CD4-positive, alpha-beta T cell treated with Interleukin-21 for 1 hour (primary cell): ENCODE data around the gene DRAM2.
"Not testable (repeated sequence)": the region's sequence is repeated elsewhere in the genome, so short reads cannot be mapped to it uniquely, and the experiment has no call there.

Experiments
- DNase-seq: peaks from one replicate; pipeline ENCODE4 v3.0.0-alpha.2; 2020

The DRAM2 gene

DNA sequence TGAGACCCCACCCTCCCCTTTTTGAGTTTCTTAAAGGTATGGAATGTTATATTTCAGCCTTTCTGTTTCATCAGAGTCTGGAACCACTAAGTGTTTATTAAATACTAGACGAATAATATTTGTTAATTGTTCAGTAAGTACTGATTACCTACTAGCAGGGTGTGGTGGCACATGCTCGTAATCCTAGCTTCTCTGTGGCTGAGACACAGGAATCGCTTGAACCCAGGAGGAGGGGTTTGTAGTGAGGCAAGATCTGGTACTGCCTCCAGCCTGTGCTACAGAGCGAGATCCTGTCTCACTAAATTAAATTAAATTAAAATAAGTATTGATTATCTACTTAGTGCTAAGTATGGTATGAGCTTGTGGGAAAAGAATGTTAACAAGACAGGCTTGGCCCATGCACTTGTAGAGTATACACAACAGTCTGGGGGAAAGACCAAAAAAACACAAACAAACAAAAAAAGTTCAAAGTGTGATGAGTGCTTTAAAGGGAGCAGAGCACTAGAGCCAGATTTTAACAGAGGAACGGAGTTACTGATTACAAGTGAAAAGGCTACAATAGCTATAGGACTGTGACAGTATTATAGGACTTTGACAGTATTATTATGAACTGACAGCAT, 2.6 kb upstream of the DRAM2 start:
- DNase-seq: no peak

DNA sequence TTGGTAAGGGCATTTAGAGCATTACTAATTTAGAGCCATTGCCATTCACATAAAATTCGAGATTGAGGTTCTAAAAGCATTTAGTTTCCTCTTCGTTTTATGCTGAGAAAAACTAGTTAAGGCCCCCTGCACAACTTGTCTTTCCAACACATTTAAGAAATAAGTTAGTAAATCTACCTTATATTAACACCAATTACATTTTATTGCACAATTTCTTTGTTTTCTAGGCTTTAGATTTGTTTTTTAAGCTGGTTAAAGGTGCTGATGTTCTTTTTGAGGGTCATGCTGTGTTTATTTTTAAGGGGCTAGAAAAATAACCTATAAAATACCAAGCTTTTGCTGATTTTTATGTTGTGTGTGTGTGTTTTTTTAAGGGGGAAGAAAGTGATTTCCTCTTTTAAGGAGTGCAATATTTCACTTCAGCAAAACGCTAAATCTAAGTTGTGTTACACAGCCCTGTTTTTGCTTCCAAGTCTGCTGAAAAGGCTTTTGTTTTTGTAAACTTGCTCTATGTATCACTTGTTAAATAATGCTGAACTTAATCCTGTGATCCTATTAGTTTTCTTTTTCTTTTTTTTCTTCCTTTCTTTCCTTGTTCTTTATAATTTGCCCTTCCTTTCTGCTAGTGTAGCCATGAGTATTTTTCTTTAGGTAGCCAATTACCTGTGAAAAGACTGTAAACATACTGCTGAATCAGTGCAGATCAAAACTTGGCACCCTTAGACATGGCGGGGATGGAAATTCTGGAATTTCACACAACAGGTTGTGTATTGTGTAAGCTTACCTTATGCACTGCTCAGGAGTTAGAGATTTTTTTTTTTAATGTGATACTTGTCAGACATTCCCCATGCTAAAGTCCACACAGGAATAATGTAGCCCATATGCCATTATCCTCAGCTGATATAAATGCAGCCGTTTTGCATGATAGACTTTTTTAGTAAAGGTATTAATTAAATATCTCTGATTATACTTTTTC, 1.6 kb upstream of the DRAM2 start:
- DNase-seq: no peak

DNA sequence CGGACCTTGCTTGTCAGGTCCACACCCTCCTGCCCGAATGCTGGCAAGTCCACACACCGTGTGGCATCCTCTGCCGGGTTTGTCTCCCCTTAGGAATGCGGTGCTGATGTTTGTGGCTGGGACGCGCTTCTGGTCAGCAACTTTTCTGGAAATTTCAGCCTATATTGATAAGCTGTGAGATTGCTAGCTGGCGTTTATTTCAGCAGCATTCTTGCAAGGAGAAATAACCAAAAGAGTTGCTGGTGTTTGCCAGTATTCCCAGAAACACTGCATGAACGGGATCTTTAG, 731 bp upstream of the DRAM2 start:
- DNase-seq: no peak

- no peak for DNase-seq
Observed at GRCh38 chr1:111139324-111139955, 453 bp downstream of the DRAM2 start.

DNA sequence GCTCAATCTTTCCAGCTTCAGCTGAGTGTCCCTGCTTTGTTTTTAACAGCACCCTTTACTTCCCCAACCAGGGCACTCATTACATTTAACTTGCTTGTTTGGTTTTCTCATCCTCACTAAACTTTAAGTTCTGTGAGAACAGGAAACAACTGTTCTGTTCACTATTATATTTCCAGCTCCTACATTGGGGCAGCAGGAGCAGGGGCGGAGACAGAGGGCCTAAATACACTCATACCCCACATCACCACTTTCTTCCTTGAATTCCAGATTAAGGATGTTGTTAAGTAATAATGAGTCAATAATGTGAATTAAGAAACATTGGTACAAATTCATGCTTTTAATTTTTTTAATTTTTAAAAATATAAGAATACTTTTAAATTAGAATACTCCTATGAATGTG, 6.0 kb downstream of the DRAM2 start:
- no peak for DNase-seq

DNA sequence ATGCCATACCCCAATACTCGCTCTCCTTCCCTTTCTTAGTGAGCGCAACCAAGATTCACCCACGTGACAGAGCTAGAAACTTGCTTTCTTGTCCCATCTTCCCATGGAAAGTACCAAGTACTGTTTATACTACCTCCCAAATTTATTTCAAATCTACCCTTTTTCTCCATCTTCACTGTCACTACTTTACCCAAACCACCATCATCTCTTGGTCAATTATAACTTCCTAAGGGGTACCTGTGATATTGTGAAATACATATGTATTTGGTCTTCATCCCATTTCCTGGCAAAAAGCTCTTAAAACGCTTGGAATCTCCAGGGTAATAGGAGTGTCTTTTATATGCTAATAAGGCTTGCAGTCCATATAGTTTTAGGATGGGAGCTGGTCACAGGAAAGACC, 8.2 kb downstream of the DRAM2 start:
- no peak for DNase-seq

DNA sequence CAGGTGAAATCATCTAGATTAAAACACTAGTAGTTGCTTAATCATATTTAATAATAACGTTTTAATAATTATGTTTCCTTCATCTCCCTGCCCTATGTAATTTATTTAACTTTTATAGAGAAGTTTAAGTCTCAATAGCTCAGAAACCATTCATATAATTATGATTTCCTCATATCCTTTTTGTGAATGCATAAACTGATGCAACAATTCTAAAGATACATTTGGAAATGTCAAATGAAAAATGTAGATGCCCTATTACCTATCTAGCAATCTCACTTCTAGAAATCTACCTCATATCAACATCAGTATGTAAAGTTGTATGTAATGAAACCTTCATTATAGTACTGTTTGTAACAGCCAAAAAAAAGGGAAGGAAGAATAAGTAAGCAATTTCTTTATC, 10.5 kb downstream of the DRAM2 start:
- no peak for DNase-seq

DNA sequence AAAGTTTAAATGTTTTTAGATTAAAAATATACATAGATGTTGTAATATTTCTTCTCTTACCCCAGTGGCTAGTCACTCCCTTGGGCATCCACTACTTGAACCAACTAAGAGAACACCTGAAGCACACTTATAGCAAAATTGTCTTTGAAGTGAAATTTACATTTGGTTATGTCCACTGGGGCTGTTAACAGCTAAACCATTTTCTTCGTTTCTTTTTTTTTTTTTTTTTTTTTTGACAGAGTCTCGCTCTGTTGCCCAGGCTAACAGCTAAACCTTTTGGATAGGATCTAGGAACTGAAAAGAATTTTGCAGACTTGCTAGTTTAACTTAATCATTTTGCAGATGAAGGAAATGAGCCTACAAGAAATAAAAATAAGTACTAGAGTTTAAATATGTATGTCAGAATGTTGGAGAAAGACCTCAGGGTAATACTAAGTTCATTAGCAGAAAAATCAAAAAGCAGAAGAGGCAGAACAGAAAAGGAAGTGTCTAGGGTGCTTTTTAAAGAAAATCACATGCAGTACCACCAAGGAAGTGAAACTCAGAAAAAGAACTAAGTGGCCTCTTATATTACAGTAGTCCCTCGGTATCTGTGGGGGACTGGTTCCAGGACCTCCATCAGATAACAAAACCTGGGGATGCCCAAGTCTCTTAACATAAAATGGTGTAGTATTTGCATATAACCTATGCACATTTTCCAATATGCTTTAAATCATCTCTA, 11.8 kb downstream of the DRAM2 start:
- no peak for DNase-seq

DNA sequence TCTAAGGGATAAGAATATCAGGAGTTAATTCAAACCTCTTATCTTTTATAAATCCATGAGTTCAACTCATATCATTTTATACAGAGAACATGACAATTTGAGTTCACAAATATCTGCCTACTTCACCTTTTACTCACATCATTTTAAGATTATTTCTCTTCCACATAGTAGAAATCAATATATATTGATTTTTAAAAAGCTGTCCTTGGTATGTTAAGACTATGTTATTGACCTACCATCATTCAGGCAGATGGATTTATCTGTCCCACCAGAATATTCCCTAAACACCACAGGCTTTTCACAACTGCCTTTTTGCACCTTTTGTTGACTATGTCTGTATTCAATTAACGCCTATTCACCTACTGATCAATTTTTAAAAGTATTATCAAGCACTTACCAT, 13.5 kb downstream of the DRAM2 start:
- DNase-seq: no peak

- DNase-seq: no peak
Observed at GRCh38 chr1:111116496-111116895, 23.4 kb downstream of the DRAM2 start.

DNA sequence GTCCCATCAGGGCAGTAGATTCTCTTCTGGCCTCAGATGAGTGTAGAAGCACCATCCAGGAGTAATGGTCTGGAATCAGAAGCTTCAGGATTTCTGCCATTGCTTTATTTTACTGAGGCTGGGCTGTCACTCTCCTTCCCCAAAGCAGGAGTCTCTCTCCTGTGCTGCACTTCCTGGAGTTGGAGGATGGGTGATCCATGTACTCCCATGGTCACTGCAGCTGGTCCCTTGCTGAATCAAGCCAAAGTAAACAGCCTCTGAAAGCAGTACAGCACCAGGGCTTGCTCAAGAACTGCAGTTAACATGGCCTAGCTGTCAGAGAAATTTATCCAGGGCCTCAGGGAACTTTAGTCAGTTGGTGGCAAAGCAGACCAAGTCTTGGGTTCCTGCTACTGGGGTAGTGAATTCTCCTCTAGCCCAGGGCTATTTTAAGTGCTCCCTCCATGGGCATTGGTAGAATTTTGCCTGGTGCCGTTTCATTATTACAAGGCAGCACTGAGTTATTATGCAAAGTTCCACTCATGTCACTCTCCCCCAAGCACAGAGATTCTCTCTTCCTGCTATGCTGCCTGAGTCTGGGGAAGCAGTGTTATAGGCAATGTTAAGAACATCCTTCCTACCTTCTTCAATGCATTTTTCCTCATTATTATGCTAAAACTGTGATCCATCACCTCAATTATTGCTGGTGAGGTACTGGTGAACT, 29.5 kb downstream of the DRAM2 start:
- DNase-seq: no peak

GRCh38 chr1:111104981-111105380, 34.9 kb downstream of the DRAM2 start:
- no peak for DNase-seq

DNA sequence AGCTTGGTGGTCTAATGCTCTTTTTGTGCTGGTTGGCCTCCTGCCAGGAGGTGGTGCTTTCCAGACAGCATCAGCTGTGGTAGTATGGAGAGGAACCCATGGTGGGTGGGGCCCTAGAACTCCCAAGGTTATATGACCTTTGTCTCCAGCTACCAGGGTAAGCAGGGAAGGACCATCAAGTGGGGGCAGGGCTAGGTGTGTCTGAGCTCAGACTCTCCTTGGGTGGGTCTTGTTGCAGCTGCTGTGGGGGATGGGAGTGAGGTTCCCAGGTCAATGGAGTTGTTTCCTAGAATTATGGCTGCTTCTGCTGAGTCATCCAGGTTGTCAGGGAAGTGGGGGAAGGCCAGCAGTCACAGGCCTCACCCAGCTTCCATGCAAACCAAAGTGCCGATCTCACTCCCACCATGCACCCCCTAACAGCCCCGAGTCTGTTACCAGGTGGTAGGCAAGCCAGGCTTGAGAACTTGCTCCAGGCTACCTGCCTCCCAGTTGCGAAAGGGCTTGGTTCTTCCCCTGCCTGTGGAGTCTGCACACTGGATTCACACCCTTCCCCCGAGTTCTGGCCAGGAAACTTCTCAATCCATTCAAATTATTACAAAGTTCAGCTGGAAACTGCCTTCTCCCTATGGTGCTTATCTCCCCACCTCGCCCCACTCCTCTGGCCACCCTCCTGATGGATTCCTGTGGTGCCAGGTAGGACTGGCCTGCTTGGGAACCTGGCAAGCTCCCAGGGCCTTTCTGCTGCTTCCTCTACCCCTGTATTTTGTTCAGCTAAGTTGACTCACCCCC, 37.8 kb downstream of the DRAM2 start:
- no peak for DNase-seq

- no peak for DNase-seq
Observed at GRCh38 chr1:111099289-111099688, 40.6 kb downstream of the DRAM2 start.

GRCh38 chr1:111097356-111098099, 42.4 kb downstream of the DRAM2 start:
- no peak for DNase-seq

DNA sequence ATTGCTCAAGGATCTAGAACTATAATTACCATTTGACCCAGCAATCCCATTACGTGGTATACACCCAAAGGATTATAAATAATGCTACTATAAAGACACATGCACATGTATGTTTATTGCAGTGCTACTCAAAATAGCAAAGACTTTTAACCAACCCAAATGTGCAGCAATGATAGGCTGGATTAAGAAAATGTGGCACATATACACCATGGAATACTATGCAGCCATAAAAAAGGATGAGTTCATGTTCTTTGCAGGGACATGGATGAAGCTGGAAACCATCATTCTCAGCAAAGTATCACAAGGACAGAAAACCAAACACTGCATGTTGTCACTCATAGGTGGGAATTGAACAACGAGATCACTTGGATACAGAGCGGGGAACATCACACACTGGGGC, 44.5 kb downstream of the DRAM2 start:
- DNase-seq: not testable (repeated sequence)

DNA sequence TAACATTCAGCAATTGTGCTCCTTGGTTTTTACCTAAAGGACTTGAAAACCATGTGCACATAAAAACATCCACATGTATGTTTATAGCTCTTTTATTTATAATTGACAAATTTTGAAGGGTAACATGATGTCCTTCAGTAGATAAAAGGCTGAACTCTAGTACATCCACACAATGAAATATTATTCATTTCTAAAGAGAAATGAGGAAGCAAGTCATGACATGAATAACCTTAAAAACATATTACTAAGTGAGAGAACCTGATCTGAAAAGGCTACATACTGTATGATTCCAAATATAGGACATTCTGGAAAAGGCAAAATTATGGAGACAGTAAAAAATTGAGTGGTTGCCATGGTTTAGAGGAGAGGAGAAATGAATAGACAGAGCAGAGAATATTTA, 50.3 kb downstream of the DRAM2 start:
- DNase-seq: no peak

DNA sequence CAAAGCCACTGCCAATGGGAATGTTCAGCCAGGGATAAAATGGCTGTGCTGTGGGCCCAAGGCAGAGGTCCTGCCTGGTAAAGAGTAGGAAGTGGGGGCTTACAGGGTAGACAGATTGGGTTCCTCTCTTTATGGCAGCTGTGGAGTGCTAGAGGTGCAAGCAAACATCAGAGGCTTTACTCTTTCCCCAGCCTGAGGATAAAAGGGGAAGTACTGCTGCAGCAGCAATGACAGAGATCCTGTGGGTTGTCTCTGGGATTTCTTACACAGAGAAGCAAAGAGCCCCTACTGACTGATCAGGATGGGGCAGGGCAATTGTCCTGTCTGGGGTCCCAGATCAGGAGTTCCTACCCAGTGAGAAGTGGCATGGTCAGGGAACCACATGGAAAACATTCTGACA, 54.2 kb downstream of the DRAM2 start:
- no peak for DNase-seq

- DNase-seq: no peak
Observed at GRCh38 chr1:111084999-111085398, 54.9 kb downstream of the DRAM2 start.

DNA sequence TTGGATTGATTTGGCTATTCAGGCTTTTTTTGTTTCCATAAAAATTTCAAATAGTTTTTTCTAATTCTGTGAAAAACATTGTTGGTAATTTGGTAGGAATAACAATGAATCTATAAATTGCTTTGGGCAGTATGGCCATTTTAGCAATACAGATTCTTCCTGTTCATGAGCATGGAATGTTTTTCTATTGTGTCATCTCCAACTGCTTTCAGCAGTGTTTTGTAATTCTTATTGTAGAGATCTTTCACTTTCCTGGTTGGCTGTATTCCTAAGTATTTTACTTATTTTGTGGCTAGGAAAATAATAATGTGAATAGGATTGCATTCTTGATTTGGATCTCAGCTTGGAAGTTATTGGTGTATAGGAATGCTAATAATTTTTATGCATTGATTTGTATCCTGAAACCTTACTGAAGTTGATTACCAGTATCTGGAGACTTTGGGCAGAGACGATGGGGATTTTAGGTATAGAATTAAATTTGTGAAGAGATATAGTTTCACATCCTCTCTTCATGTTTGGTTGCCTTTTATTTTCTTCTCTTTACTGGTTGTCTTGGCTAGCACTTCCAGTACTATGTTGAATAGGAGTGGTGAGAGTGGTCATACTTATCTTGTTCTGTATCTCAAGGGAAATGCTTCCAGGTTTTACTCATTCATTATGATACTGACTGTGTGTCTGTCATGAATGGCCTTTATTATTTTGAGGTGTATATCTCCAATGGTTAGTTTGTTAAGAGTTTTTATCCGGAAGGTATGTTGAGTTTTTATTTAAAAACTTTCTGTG, 57.3 kb downstream of the DRAM2 start:
- DNase-seq: no peak
